HFF-Myc (cell line): ENCODE measurements around the gene STXBP2.

Experiments used
- DNase-seq: peaks from one replicate; pipeline ENCODE4 v3.0.0-alpha.2; 2011; ENCODE audit warnings: low read depth; ENCODE audit errors: extremely low read depth
- H3K4me3 ChIP-seq: replicated peaks from 2 replicates; pipeline ENCODE4 v1.5.1; 2011; ENCODE audit warnings: low read depth, mild to moderate bottlenecking, control low read depth, low read length
- CTCF ChIP-seq: IDR thresholded peaks from 2 replicates; pipeline ENCODE4 v1.5.1; 2012; ENCODE audit warnings: mild to moderate bottlenecking, low read depth, low read length, control low read depth; ENCODE audit errors: missing control alignments

Gene STXBP2

GRCh38 chr19:7676854-7677253 is 39.9 kb downstream of the STXBP2 start, which contains the start of gene MCEMP1:
Gene MCEMP1 (plus strand): TSS chr19:7677090. CDS start chr19:7677121, 31 bp downstream.
- TF ChIP-seq CTCF = no peak
- DNase-seq = no peak
- H3K4me3 ChIP-seq = no peak within 1 kb of the TSS

GRCh38 chr19:7677669-7678311 is 40.9 kb downstream of the STXBP2 start:
- DNase-seq = no peak
- TF ChIP-seq CTCF = no peak
- H3K4me3 ChIP-seq = no peak overlapping the region

GRCh38 chr19:7678971-7679751 is 42.3 kb downstream of the STXBP2 start:
- H3K4me3 ChIP-seq = no peak overlapping the region
- no peak for DNase-seq

GRCh38 chr19:7679771-7680605 is 43.1 kb downstream of the STXBP2 start:
- peak overlapping the region; percentile 98 for H3K4me3 ChIP-seq
- no peak for DNase-seq
- TF ChIP-seq CTCF = no peak

More at GRCh38 chr19:7678971-7679751, 42.3 kb downstream of the STXBP2 start:
- TF ChIP-seq CTCF = no peak

- H3K4me3 ChIP-seq = peak within 1 kb of the TSS; percentile 98
- TF ChIP-seq CTCF = peak; percentile 68
- peak; percentile 30 for DNase-seq
These were observed 43.9 kb downstream of the STXBP2 start, which contains the start of gene TRAPPC5 for GRCh38 chr19:7680606-7681339. Gene TRAPPC5 (plus strand): TSS chr19:7680833. CDS start chr19:7682254, 1,421 bp downstream.
